NCI-H82 treated with DMSO at 0.1 percent for 48 hours (cell line): ENCODE data around the gene OSMR.
"Not testable (repeated sequence)": the region's sequence is repeated elsewhere in the genome, so short reads cannot be mapped to it uniquely, and the experiment has no call there.

ENCODE experiments used
- DNase-seq: peaks from one replicate; lab custom pipeline; 2025; ENCODE audit not compliant: unreplicated experiment; lab: John Stamatoyannopoulos, UW

OSMR gene

GRCh38 chr5:38830521-38831051 lies 15.2 kb upstream of the OSMR start:
- DNase-seq, result no peak

DNA sequence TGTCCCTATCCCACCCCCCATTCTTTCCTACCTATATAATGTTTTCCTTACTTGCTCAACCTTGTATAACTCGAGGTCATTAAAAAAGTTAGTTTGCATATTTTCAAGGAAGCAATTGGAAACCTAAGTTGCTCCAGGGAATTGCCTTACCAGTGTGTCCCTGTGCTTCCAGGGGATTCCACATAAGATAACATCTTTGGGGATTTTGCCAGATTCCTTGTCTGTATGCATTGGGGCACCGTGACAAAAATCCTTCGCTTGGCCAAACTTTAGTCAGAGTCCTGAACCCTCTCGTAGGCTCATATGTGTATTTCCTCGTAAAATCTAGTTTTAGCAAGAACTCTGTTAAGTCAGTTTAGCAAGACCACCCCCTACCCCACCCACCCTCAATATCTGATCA lies 14.7 kb upstream of the OSMR start:
- no peak for DNase-seq

GRCh38 chr5:38831909-38832308 lies 13.9 kb upstream of the OSMR start:
- peak; percentile 2 for DNase-seq

DNA sequence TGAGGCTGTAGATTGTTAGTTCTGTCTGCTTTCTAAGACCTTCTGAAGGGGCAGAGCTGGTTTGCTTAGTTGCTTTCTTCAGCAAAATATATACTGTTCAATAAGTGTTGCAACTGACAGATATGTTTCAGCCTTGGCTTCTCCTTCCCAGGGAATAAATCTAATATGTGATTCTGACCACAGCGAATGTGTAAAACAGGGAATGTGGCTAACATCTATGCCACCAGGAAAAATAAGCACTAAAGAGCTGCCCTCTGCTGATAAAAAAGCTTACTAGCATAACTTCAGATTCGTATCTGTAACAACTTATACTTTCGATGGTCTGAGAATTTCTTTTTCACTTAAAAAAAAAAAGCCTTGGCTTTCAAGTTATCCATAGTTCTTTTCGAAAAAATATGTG lies 13.0 kb upstream of the OSMR start:
- no peak for DNase-seq

DNA sequence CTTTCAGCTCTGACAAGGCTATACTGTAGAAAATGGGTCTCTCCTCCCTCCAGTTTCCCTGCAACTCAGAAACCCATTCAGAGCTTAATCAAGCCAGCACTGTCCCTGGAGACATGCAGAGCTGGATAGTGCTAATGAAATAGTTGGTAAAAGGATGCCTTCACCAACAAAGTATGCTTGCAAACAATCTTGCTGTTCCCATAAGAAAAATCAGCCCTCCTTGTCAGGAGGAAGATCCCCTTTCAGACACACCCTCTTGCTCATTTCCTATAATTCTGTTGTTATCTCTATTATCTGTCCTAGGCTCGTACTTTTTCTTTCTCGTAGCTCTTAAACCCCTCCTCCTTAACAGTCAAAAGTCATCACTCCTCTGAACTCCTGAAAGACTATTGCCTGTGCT lies 9.9 kb upstream of the OSMR start:
- DNase-seq, result no peak

DNA sequence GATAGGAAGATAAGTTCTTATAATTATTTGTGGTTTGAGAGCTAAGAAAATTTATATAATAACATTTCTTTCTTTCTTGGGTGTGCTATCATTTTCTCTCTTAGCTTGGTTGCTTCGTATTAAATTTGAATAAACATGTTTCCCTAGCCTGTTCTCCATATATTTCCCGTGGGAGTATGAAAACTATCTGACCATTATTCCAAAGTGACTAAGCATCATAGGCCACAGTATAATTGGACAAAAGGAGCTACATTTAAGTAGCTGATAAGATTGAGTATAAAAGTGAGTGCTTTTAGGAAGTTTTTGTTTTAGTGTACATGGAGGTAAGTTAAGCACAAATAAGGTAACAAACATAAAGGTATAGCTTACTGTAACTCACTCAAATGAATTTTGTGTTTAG lies 8.4 kb upstream of the OSMR start:
- no peak for DNase-seq

GRCh38 chr5:38837932-38838331 lies 7.9 kb upstream of the OSMR start:
- DNase-seq, result no peak

GRCh38 chr5:38843665-38844064 lies 2.1 kb upstream of the OSMR start:
- no peak for DNase-seq

- DNase-seq, result no peak
These were observed 683 bp downstream of the OSMR start for GRCh38 chr5:38846379-38847011.

DNA sequence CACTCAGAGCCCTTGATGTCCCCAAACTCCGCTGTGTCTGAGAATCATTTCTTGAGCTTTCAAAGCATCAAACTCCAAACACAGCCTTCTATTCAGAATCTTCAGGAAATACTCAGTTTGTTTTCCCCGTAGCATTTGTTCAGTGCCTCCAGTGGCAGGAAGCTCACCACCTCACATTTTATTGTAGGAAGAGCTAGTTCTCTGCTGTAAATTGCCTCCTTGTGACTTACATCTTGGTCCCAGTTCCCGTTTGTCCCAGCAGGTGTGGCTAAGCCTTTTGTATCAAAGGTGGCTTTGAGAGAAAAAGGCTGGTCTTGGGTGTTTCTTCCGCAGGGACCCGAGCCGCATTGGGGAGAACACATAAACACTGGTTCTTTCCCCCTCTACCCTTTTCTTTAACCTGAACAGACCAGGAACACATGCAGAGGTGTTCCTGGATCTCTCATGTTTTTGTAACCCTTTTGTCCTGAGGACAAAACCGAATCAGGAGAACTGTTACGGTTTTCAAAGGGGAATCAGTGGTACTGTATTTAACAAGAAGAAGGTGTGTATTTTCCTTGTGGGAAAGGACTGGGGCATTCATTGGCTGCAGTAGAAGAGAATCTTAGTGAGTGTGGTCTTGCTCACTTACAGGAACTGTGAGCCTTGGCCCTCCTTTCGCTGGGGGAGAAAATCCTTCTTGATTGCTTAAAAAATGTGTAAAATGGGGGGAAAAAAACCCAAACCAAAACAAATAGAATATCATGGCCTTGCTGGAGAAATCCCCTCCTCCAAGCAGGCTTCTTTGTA lies 1.9 kb downstream of the OSMR start:
- DNase-seq, result no peak

DNA sequence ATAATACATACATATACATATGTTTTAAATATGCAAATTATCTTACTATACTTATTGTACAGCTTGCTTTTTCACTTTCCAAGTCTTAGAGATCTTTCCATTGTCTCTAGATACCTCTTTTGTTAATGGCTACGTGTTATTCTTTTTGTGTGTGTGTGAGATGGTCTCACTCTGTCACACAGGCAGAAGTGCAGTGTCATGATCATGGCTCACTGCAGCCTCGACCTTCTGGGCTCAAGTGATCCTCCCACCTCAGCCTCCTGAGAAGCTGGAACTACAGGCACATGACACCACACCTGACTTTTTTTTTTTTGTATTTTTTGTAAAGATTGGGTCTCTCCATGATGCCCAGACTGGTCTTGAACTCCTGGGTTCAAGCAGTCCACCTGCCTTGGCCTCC lies 2.8 kb downstream of the OSMR start:
- DNase-seq, result no peak

- DNase-seq, result not testable (repeated sequence)
These were observed 5.8 kb downstream of the OSMR start for GRCh38 chr5:38851640-38852039.

GRCh38 chr5:38853753-38854470 lies 8.1 kb downstream of the OSMR start:
- no peak for DNase-seq

GRCh38 chr5:38854907-38855306 lies 9.1 kb downstream of the OSMR start:
- no peak for DNase-seq

DNA sequence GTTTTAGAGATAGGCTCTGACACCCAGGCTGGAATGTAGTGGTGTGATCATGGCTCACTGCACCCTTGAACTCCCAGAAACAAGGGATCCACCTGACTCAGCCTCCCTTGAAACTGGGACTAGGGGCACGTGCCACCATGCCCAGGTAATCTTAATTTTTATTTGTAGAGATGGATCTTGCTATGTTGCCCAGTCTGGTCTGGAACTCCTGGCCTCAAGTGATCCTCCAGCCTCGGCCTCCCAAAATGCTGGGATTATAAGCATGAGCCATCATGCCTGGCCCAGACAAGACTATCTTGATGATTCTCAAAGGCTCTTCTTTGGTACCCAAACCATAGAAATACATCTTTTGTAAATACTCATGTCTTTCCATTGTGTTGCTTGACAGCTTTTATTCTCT lies 10.8 kb downstream of the OSMR start:
- DNase-seq, result no peak

GRCh38 chr5:38858839-38859238 lies 13.0 kb downstream of the OSMR start:
- DNase-seq, result no peak

DNA sequence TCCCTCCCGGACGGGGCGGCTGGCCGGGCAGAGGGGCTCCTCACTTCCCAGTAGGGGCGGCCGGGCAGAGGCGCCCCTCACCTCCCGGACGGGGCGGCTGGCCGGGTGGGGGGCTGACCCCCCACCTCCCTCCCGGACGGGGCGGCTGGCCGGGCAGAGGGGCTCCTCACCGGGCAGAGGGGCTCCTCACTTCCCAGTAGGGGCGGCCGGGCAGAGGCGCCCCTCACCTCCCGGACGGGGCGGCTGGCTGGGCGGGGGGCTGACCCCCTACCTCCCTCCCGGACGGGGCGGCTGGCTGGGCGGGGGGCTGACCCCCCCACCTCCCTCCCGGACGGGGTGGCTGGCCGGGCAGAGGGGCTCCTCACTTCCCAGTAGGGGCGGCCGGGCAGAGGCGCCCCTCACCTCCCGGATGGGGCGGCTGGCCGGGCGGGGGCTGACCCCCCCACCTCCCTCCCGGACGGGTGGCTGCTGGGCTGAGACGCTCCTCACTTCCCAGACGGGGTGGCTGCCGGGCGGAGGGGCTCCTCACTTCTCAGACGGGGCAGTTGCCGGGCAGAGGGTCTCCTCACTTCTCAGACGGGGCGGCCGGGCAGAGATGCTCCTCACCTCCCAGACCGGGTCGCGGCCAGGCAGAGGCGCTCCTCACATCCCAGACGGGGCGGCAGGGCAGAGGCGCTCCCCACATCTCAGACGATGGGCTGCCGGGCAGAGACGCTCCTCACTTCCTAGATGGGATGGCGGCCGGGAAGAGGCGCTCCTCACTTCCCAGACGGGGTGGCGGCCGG lies 16.4 kb downstream of the OSMR start:
- DNase-seq, result not testable (repeated sequence)

DNA sequence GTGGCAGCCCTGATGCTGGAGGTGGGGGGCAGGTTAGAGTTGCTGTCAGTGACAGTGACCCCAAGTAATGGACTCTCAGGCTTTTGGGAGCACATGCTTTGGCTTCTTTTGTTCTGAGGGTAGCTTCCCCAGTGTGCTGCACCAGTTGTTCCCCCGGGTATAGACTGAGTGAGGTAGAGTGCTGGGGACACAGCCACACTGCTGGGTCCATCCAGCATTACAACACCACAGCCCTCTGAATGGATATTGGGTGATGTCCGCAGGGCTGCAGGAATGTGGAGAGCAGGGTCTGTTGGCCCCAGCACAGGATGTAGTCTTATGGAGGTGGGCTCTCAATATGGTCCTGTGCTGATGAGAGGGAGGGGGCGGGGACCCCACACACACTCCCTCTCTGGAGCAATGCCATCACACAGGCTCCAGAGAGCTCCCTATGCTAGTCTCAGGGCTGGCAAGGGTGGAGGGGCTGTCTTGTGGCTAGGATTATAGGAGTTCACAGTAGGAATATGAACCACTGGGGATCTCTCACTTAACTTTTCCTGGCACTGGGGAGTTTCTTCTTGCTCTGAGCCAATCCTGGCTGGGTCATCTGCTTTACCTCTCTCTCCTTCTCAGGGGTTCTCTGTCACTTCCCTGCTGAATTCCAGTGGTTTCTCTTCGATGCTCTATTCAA lies 20.7 kb downstream of the OSMR start:
- DNase-seq, result no peak

DNA sequence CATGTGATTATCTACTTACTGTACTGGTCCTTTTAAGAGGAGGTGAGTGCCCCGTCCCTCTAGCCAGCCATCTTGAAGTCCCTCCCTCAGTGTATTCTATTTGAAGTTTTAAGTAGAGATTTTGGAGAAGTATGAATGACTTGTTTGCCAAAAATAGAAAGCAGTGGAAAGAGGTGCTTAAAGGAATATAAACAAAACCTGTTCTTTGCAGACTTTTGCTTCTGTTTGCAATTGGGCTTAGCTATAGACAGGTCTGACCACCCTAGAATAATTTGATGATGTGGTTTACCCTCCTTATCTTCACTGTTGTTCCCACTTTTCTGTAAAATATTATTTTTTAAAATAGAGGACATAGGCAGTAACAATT lies 21.2 kb downstream of the OSMR start:
- DNase-seq, result no peak

- no peak for DNase-seq
These were observed 21.6 kb downstream of the OSMR start for GRCh38 chr5:38867416-38867815.

DNA sequence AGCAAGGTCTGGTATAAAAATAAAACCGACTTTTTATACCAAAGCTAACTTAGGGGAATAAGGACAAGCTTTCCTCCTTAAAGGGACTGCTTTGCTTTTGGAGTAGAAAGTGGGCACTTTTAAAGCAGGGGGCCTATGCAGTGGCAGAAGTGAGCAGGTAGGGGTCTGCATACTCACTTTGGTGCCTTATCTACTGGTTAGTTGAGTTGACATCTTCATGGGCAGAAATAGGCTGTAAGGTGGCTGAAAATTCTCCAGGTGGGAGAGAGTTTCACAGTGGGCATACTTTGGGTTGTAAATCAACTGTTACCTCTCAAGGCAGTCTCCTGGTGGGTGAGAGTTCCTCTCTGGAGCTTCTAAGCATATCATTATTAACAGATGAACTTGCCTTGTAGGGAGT lies 24.8 kb downstream of the OSMR start:
- no peak for DNase-seq
